Measurements from ENCODE around the gene ZNF618.
A peak's percentile ranks its signal among the peaks of the same experiment; 100 is the strongest.
"Not testable (repeated sequence)": the region's sequence is repeated elsewhere in the genome, so short reads cannot be mapped to it uniquely, and the experiment has no call there.

The ZNF618 gene

DNA sequence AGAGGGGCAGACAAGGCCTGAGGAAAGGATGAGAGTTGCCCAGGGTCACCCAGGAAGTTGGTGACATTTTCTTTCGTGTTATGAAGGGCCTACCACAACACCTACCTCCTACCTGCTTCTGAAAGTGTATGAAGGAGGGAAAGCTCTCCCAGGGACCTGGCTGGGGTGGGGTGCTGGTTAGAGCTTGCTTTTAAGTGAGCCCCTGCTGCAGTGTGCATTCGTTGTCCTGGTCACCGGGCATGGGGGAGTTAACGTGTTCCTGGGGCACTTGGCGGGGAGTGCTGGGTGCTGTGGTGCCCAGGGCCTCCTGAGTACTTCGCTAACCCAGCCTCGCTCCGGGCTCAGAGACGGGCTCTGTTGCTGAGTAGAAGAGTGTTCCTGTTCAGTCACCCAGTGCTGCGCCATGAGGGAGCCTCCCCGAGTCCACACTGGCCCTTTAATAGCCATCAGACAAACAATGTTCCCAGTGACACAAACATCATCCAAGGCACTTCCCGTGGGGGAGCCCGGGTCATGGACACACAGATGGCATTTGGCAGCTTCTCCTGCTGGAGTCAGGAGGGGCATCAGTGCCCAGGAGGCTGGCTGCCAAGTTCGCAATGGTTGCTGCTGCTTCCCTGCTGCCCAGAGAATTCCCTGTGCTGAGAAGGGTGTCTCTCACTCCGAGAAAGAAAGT, 116.3 kb downstream of the ZNF618 start:
- Mint-ChIP-seq H3K4me1 (peaks cover 7% of the 10 kb centered on the region), H3K36me3 (no peaks in the 10 kb centered on the region), H3K27me3 (peaks cover 8% of the 10 kb centered on the region), H3K27ac (no peak overlapping the region), H3K4me3 (no peak overlapping the region), H3K9me3 (no peaks in the 10 kb centered on the region)
- CTCF ChIA-PET = no interaction called here
- DNase-seq = no peak

DNA sequence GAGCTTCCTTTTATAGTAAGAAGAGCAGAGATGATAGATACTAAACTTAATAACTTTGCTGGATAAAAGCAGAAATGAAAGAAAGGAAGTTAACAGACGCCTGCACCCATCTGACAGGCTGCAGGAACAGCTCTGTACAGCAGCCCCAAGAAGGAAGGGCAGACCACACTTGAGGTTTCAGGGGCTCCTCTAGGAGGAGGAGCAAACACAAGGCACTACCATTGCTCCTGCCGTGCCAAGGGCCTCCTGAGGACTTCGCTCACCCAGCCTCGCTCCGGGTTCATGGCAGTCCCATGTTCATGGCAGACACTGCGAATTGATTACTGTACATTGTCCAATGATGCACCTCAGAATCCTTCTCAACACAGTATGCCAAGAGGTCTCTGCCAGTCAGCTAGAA, 116.9 kb downstream of the ZNF618 start:
- no peak overlapping the region for H3K27ac Mint-ChIP-seq
- no peak overlapping the region for H3K4me3 Mint-ChIP-seq

DNA sequence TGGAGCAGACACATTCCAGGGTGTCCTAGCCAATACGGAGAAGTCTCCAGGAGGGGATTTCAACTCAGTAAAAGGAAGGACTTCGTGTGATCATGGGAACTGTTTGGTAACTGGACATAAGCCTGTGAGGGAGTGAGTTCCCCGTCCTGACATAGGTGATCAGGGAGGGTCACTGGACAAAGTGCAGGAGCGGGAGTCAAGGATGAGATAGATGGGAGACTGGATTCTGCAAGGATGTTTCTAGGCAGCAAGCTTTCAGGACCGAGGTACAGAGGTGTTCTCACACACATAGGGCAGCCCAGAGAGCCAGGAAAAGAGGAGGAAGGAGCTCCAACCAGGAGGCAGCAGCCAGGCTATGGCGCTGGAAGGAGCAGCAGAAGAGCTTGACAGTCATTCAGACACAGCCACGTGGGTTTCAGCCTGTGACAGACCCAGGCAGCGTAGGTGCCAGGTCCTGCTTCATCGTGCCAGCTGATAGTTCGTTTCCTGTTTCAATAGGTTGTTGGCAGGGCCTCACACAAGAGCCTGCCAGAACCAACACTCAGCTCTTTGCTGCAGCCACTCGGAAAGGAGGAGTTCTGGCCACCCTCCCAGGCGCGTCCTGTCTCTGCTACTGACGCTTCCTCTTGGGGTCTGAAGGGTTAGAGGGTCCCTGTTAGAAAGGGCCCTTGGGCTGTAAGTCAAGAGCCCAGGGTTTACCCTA, 117.9 kb downstream of the ZNF618 start:
- Mint-ChIP-seq H3K9me3 (no peaks in the 10 kb centered on the region), H3K27me3 (peaks cover 8% of the 10 kb centered on the region), H3K4me3 (no peak overlapping the region), H3K36me3 (no peaks in the 10 kb centered on the region), H3K4me1 (peaks cover 7% of the 10 kb centered on the region), H3K27ac (peak overlapping the region; percentile 37)
- no peak for DNase-seq
- CTCF ChIA-PET = no interaction called here

More for the DNA sequence above, 116.9 kb downstream of the ZNF618 start:
- Mint-ChIP-seq H3K9me3 (no peaks in the 10 kb centered on the region), H3K4me1 (peaks cover 7% of the 10 kb centered on the region), H3K36me3 (no peaks in the 10 kb centered on the region), H3K27me3 (peaks cover 8% of the 10 kb centered on the region)
- CTCF ChIA-PET = no interaction called here
- DNase-seq = no peak

DNA sequence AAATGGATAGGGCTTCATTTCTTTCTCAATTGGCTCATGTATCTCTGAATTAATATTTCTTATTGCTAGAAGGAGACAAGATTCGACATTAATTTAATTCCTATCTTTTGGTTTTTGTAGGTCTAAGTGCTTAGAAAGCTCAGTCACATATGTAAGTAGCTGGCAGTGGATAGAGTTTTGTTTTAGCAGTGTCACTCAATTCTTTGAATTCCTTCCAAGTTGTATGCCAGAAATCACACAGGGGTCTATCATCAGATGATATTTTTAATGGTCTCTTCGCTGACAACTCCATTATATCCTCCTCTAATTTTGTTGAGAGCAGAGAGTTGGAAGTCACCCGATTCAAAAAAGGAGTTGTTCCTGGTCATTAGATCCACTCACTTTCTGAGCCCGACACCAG, 119.3 kb downstream of the ZNF618 start:
- DNase-seq = no peak
- Mint-ChIP-seq H3K27me3 (peaks cover 8% of the 10 kb centered on the region), H3K27ac (no peak overlapping the region), H3K36me3 (no peaks in the 10 kb centered on the region), H3K9me3 (no peaks in the 10 kb centered on the region), H3K4me1 (peaks cover 7% of the 10 kb centered on the region), H3K4me3 (no peak overlapping the region)
- CTCF ChIA-PET = interaction anchor here (0.7 to 1.3 kb wide), 2 partner anchors 32 to 42 kb away, joined by 3 read pairs; no protein-coding TSS in a partner anchor

DNA sequence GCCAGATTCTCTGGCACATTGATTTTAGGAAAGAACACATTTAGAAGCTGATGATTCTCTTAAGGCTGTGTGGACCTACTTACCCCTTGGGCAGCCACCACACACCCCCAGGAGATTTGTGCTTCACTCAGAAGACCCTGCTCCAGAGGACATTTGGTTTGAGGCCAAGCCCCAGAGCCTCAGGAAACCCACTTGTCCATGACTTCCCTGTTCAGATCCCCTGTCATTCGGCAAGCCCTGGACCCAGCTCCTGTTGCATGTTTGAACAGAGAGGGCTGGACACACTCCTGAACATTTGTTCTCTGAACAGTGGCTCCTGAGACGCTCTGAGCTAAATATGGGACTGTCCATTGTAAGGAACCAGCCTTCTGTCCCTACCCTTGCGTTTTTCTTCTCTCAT, 119.9 kb downstream of the ZNF618 start:
- Mint-ChIP-seq H3K4me3 (no peak overlapping the region), H3K9me3 (no peaks in the 10 kb centered on the region), H3K36me3 (no peaks in the 10 kb centered on the region), H3K4me1 (peaks cover 7% of the 10 kb centered on the region), H3K27ac (no peak overlapping the region), H3K27me3 (peaks cover 8% of the 10 kb centered on the region)
- CTCF ChIA-PET = interaction anchor here (1.3 kb wide), 1 partner anchor 33 kb away, joined by 3 read pairs; no protein-coding TSS in a partner anchor
- DNase-seq = no peak

DNA sequence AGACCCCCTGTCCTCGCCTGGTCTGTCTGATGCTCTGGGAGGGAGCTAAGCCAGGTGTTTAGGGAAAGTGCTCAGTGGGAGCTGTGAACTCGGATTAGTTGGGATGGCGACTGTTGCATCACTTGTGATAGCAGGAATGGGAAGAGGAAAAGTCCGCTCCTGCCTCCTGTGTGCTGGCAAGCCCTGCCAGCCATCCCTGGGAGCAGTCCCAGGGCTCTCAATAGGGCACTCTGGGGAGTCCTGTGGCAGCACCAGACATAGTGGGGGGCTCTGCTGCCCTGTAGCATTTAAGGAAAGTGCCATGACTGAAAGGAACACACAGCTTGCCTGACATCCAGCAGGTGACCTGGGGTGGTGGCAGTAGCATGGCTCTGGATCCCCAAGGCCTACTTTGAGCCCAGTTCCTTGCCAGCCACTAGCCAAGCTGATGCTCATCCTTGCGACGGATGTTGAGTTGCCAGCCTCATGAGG, 120.5 kb downstream of the ZNF618 start:
- peaks cover 8% of the 10 kb centered on the region for H3K27me3 Mint-ChIP-seq
- no peaks in the 10 kb centered on the region for H3K36me3 Mint-ChIP-seq
- H3K4me1 Mint-ChIP-seq = peaks cover 7% of the 10 kb centered on the region
- no peak overlapping the region for H3K27ac Mint-ChIP-seq
- no peak overlapping the region for H3K4me3 Mint-ChIP-seq
- CTCF ChIA-PET = no interaction called here
- DNase-seq = no peak
- H3K9me3 Mint-ChIP-seq = no peaks in the 10 kb centered on the region

DNA sequence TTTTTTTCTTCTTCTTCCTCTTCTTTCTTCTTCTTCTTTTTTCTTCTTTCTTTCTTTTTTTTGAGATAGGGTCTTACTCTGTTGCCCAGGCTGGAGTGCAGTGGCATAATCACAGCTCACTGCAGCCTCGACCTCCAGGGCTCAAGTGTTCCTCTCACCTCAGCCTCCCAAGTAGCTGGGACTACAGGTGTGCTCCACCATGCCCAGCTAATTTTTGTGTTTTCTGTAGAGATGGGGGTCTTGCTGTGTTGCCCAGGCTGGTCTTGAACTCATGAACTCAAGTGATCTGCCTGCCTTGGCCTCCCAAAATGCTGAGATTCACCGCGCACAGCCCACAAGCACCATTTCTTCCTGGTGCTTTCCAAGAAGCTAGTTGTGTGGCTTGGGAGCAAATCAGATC, 121.0 kb downstream of the ZNF618 start:
- H3K27me3 Mint-ChIP-seq, H3K9me3 Mint-ChIP-seq, DNase-seq, H3K36me3 Mint-ChIP-seq, H3K4me1 Mint-ChIP-seq, H3K4me3 Mint-ChIP-seq, CTCF ChIA-PET: not testable (repeated sequence)
- peak overlapping the region; percentile 25 for H3K27ac Mint-ChIP-seq

DNA sequence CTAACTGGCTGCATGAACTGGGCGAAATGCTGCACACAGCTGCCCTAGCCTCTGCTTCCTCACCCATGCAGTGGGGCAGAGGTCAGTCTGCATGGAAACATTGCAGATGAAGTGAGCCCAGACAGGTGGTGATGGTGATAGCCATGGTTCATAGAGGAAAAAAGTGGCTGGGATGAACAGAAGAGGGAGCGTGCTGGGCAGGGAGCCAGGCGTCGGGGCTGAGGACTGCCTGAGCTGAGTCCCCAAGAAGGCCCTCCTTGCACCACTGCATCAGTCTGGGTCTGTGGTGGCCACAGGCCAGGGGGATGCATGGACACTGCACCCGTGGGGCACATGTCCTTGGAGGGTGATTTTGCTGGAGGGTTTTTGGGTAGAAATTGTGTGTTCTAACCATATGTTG, 121.5 kb downstream of the ZNF618 start:
- Mint-ChIP-seq H3K36me3 (no peaks in the 10 kb centered on the region), H3K4me3 (no peak overlapping the region), H3K27me3 (peaks cover 8% of the 10 kb centered on the region), H3K9me3 (no peaks in the 10 kb centered on the region), H3K4me1 (peaks cover 7% of the 10 kb centered on the region), H3K27ac (no peak overlapping the region)
- no peak for DNase-seq
- CTCF ChIA-PET = no interaction called here

DNA sequence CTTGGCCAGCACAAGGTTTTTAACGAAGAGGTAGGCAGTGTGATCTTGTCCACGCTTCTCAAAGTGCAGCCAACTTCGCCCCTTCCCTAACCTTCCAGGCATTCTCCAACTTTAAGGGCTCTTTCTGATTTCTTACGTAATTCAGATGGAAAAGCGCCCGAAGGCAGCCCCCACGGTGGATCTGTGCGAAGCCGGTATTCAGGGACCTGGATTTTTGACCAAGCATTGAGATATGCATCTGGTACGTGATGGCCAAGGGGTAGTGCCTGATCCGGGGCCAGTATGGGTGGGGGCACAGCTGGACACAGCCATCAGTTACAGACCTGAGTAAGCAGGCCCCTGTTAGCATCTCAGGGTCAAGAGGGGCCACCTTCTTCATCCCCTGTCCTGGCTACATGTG, 122.0 kb downstream of the ZNF618 start:
- CTCF ChIA-PET = no interaction called here
- no peaks in the 10 kb centered on the region for H3K9me3 Mint-ChIP-seq

DNA sequence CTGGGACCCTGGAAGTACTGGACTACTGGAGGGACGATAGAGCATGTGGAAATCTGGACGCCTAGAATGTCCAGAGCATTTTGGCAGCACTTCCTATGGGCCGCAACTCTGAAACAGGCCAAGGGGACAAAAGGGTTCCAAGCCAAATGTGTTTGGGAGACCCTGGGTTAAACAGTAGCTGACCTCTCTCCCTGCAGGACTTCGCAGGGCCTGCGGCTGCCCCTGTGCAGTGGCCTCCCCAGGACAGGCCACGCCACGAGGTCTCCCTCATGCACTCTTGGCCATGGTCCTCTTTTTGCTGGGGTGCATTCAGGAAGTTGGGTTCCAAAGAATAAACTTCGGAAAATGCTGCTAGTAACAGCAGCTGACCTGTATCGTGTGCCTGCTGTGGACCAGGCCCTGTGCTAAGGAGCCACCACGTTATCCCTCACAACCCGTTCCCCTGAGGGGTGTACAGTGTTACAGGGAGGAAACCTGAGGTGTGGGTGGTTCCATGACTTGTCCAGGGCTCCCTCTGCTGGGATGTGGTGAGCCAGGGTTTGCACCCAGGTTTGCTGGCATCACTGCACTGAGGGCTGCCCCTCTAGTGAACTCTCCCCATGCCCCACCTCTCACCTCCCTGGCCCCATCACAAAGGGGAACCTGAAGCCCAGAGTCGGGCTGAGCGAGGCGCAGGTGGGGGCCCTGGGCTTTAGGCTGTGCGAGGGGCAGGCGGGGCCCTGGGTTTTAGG, 122.6 kb downstream of the ZNF618 start:
- Mint-ChIP-seq H3K36me3 (no peaks in the 10 kb centered on the region), H3K4me1 (no peaks in the 10 kb centered on the region), H3K9me3 (no peaks in the 10 kb centered on the region), H3K27ac (no peak overlapping the region), H3K27me3 (peaks cover 4% of the 10 kb centered on the region), H3K4me3 (no peak overlapping the region)
- no peak for DNase-seq
- CTCF ChIA-PET = no interaction called here

More for the DNA sequence above, 122.0 kb downstream of the ZNF618 start:
- no peak overlapping the region for H3K4me3 Mint-ChIP-seq
- peaks cover 2% of the 10 kb centered on the region for H3K4me1 Mint-ChIP-seq
- no peak overlapping the region for H3K27ac Mint-ChIP-seq
- H3K36me3 Mint-ChIP-seq = no peaks in the 10 kb centered on the region
- DNase-seq = no peak
- peaks cover 8% of the 10 kb centered on the region for H3K27me3 Mint-ChIP-seq

DNA sequence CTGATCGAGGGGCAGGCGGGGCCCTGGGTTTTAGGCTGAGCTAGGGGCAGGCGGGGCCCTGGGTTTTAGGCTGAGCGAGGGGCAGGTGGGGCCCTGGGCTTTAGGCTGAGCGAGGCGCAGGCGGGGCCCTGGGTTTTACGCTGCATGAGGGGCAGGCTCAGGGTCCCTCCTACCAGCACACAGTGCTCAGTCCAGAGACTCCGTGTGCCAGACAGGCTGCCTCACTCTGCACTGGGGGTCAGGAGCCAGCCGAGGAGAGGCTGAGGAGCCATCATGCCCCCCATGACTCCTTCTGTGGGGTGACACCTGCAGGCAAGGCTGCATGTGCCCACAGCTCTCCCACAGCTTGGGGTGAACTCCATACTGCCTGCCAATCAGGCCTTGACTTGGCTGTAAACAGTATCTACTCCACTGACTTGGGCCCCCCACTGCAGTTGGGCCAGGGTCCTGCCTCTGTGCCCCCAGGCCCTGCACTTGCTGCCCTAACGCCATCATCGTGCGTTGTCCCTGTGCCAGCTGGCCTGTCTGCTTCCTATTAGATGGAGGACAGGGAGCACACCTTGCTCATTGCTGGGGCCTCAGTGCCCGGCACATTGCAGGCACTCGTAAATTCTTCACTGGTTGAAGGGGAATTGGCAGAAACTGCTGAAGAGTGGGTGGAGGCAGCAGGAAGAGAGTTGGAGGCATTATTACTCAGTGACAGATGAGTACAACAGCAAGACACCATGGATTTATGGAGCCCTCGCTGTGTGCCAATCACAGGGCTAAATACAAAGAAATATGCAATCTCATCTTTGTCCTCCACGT, 123.3 kb downstream of the ZNF618 start:
- CTCF ChIA-PET = no interaction called here
- H3K27me3 Mint-ChIP-seq = no peaks in the 10 kb centered on the region
- H3K4me1 Mint-ChIP-seq = no peaks in the 10 kb centered on the region

DNA sequence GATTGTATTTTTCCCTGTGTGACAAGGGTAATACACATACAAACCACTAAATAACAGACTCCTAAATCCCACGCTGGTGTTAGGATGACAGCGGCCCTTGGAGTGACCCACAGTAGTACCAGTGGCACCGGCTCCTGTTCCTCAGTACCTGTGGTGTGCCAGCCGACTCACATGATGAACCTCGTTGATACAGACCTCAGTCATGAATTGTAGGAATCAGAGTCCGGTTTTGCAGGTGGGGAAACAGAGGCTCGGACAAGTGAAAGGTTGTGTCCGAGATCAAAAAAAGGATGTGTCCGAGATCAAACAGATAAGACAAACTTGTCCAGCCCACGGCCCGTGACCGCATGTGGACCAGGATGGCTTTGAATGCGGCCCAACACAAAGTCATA, 124.0 kb downstream of the ZNF618 start:
- no peaks in the 10 kb centered on the region for H3K36me3 Mint-ChIP-seq
- H3K27me3 Mint-ChIP-seq = no peaks in the 10 kb centered on the region
- H3K27ac Mint-ChIP-seq = no peak overlapping the region
- no peak overlapping the region for H3K4me3 Mint-ChIP-seq
- DNase-seq = no peak
- no peaks in the 10 kb centered on the region for H3K4me1 Mint-ChIP-seq
- H3K9me3 Mint-ChIP-seq = no peaks in the 10 kb centered on the region
- CTCF ChIA-PET = no interaction called here

More for the DNA sequence above, 123.3 kb downstream of the ZNF618 start:
- Mint-ChIP-seq H3K27ac (no peak overlapping the region), H3K4me3 (no peak overlapping the region), H3K9me3 (no peaks in the 10 kb centered on the region), H3K36me3 (no peaks in the 10 kb centered on the region)
- no peak for DNase-seq

DNA sequence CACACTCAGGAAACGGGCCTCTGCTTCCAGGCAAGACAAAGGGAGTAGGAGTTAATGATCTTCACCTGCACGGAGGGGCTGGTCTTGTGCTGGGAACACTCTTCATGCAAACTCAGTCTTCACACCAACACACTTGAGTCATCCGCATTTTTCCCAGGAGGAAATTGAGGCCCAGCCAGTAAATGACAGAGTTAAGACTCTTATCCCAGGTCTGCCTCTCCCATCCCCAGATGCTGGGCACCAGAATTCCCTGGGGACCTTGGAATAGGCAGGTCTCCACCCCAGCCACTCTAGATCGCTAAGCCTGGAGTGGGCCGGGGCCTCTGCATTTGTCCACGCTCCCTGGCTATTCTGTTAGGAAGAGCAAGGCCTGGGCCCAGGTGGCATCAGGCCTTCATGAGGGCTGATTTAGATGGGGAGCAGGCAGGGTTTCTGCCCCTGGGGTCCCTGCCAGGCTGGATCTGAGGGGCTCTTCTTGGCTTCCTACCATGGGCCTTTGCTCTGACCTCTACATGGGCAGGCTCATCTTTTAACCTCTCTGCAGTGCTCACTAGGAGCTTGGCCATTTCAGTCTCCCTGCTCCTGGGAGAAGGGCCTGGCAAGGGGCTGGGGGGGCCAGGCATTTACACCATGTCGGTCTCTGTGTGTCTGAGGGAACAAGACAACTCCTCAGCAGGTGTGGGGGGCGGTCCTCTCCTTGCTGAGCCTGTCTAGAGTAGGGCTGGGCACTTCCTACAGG, 124.7 kb downstream of the ZNF618 start:
- Mint-ChIP-seq H3K4me1 (no peaks in the 10 kb centered on the region), H3K9me3 (no peaks in the 10 kb centered on the region), H3K27me3 (no peaks in the 10 kb centered on the region), H3K27ac (no peak overlapping the region), H3K4me3 (no peak overlapping the region), H3K36me3 (no peaks in the 10 kb centered on the region)
- DNase-seq = no peak
- CTCF ChIA-PET = no interaction called here

DNA sequence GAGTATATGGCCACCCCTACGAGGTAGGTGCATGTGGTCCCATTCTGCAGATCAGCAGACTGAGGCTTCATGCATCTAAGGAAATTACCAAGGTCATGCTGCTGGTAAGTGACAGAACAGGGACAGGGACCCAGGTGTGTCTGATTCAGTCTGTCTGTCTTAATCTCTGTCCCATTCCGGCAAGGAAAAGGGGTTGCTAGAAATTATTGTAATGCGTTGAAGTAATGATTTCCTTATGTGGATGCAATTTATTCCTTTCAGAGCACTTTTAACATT, 125.2 kb downstream of the ZNF618 start:
- H3K4me3 Mint-ChIP-seq = no peak overlapping the region

More for the DNA sequence above, 125.2 kb downstream of the ZNF618 start:
- Mint-ChIP-seq H3K4me1 (no peaks in the 10 kb centered on the region), H3K27me3 (no peaks in the 10 kb centered on the region), H3K36me3 (no peaks in the 10 kb centered on the region), H3K9me3 (no peaks in the 10 kb centered on the region), H3K27ac (no peak overlapping the region)
- CTCF ChIA-PET = no interaction called here
- no peak for DNase-seq

Measured in activated naive CD4-positive, alpha-beta T cell treated with anti-CD3 and anti-CD28 coated beads, Interleukin-2, amount 10 ng/mL, durations not matched to agents 7 days and 5 days (primary cell).